ENCODE data around the gene NTNG2.

NTNG2 gene

DNA sequence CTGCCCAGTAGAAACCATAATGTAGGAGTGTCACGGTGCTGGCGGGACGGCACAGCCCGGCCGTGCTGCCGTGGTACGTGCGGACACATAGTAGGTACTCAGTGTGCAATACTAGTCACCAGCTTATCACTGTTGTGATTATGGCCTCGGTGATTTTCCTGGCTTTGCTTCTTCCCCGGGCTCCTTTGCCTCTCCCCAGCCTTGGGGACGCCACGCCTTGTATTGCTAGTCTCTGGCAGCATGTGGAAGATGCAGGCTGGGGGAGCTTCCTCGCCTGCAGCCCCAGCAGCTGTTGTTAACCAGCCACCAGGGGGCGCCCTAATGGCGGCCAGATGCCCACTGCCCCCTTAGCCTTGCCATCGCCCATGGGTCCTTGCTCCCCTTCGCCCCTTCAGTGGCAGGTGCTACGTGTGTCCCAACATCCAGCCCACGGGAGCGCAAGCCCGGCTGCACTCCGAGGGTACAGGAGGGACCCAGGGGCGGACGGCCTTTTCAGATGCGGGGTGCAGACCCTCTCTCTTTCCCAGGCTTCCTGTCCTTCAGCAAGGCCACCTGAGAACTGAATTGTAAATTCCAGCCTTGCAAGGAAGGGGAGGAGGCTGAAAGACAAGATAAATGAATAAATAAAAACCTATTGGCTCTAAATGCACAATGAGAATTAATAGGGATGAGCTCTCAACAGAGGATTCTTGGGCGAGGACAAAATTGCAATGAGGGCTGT is 8.0 kb downstream of the NTNG2 start (continued):
- TF ChIP-seq, protein P1, sequence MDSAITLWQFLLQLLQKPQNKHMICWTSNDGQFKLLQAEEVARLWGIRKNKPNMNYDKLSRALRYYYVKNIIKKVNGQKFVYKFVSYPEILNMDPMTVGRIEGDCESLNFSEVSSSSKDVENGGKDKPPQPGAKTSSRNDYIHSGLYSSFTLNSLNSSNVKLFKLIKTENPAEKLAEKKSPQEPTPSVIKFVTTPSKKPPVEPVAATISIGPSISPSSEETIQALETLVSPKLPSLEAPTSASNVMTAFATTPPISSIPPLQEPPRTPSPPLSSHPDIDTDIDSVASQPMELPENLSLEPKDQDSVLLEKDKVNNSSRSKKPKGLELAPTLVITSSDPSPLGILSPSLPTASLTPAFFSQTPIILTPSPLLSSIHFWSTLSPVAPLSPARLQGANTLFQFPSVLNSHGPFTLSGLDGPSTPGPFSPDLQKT (IDR thresholded peaks at IDR 0.05; ENCODE audit: borderline replicate concordance, low read depth, low read length), result no peak
- TF ChIP-seq ZNF600 (tag by site-specific recombination; IDR thresholded peaks at IDR 0.05), result peak; percentile 68
- TF ChIP-seq ZNF16 (tag by site-specific recombination; IDR thresholded peaks at IDR 0.05; ENCODE audit: low read depth), result no peak
- TF ChIP-seq, protein P2, sequence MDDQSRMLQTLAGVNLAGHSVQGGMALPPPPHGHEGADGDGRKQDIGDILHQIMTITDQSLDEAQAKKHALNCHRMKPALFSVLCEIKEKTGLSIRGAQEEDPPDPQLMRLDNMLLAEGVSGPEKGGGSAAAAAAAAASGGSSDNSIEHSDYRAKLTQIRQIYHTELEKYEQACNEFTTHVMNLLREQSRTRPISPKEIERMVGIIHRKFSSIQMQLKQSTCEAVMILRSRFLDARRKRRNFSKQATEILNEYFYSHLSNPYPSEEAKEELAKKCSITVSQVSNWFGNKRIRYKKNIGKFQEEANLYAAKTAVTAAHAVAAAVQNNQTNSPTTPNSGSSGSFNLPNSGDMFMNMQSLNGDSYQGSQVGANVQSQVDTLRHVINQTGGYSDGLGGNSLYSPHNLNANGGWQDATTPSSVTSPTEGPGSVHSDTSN (CRISPR knock-in tag; IDR thresholded peaks at IDR 0.05), result no peak
- peak; percentile 93 for TF ChIP-seq CTCF (tag by site-specific recombination; IDR thresholded peaks at IDR 0.05)
- peak; percentile 50; the same call in 1 of the 2 replicates for TF ChIP-seq ZBTB48 (tag by site-specific recombination; IDR thresholded peaks at IDR 0.05)
- TF ChIP-seq GLI4 (tag by site-specific recombination; IDR thresholded peaks at IDR 0.05), result 0 out of 2 replicates have a peak, but pooled peaks have one; percentile 11
- TF ChIP-seq ZFHX2 (tag by site-specific recombination; conservative IDR thresholded peaks at IDR 0.05), result no peak
- TF ChIP-seq, protein P3, sequence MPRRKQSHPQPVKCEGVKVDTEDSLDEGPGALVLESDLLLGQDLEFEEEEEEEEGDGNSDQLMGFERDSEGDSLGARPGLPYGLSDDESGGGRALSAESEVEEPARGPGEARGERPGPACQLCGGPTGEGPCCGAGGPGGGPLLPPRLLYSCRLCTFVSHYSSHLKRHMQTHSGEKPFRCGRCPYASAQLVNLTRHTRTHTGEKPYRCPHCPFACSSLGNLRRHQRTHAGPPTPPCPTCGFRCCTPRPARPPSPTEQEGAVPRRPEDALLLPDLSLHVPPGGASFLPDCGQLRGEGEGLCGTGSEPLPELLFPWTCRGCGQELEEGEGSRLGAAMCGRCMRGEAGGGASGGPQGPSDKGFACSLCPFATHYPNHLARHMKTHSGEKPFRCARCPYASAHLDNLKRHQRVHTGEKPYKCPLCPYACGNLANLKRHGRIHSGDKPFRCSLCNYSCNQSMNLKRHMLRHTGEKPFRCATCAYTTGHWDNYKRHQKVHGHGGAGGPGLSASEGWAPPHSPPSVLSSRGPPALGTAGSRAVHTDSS (tag by site-specific recombination; IDR thresholded peaks at IDR 0.05), result no peak
- no peak for TF ChIP-seq ZBTB49 (tag by site-specific recombination; IDR thresholded peaks at IDR 0.05; ENCODE audit: low read depth)
- TF ChIP-seq GLIS1 (tag by site-specific recombination; IDR thresholded peaks at IDR 0.05), result peak; percentile 57
- TF ChIP-seq ZNF266 (tag by site-specific recombination; IDR thresholded peaks at IDR 0.05; ENCODE audit: low read depth), result no peak
- no peak for TF ChIP-seq ZNF221 (tag by site-specific recombination; IDR thresholded peaks at IDR 0.05; ENCODE audit: borderline replicate concordance)
- TF ChIP-seq, protein P4, sequence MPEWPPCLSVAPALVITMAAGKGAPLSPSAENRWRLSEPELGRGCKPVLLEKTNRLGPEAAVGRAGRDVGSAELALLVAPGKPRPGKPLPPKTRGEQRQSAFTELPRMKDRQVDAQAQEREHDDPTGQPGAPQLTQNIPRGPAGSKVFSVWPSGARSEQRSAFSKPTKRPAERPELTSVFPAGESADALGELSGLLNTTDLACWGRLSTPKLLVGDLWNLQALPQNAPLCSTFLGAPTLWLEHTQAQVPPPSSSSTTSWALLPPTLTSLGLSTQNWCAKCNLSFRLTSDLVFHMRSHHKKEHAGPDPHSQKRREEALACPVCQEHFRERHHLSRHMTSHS (tag by site-specific recombination; IDR thresholded peaks at IDR 0.05), result no peak
- TF ChIP-seq BCL11B (tag by site-specific recombination; IDR thresholded peaks at IDR 0.05; ENCODE audit: low read depth), result no peak
- TF ChIP-seq BCL11A (tag by site-specific recombination; IDR thresholded peaks at IDR 0.05; ENCODE audit: low read depth), result no peak
- no peak for TF ChIP-seq ZNF140 (tag by site-specific recombination; IDR thresholded peaks at IDR 0.05)
- TF ChIP-seq SETDB1 (IDR thresholded peaks at IDR 0.05; ENCODE audit: insufficient read length, low read length), result no peak
- no peak for TF ChIP-seq MZF1 (tag by site-specific recombination; IDR thresholded peaks at IDR 0.05; ENCODE audit: borderline replicate concordance)
- TF ChIP-seq ZSCAN30 (tag by site-specific recombination; IDR thresholded peaks at IDR 0.05), result peak; percentile 66; the same call in 1 of the 2 replicates
- TF ChIP-seq ZNF514 (tag by site-specific recombination; IDR thresholded peaks at IDR 0.05), result no peak
- TF ChIP-seq ZNF394 (tag by site-specific recombination; IDR thresholded peaks at IDR 0.05; ENCODE audit: borderline replicate concordance), result no peak; the same call in 1 of the 2 replicates
- no peak for TF ChIP-seq ZNF202 (tag by site-specific recombination; IDR thresholded peaks at IDR 0.05; ENCODE audit: borderline replicate concordance)
- no peak for TF ChIP-seq EGR2 (tag by site-specific recombination; IDR thresholded peaks at IDR 0.05; ENCODE audit: low read depth)
- TF ChIP-seq ZNF146 (tag by site-specific recombination; IDR thresholded peaks at IDR 0.05), result no peak
- 0 out of 2 replicates have a peak, but pooled peaks have one; percentile 27 for TF ChIP-seq ZEB2 (tag by site-specific recombination; IDR thresholded peaks at IDR 0.05)
- TF ChIP-seq ZNF324 (tag by site-specific recombination; IDR thresholded peaks at IDR 0.05), result no peak
- no peak for TF ChIP-seq ZNF184 (tag by site-specific recombination; IDR thresholded peaks at IDR 0.05)
- TF ChIP-seq ZBTB7A (tag by site-specific recombination; IDR thresholded peaks at IDR 0.05; ENCODE audit: low read depth), result peak; percentile 65; the same call in 1 of the 2 replicates
- 0 out of 2 replicates have a peak, but pooled peaks have one; percentile 35 for TF ChIP-seq KLF17 (tag by site-specific recombination; IDR thresholded peaks at IDR 0.05)
